Stimulated activated naive CD4-positive, alpha-beta T cell treated with Interleukin-2 at 50 U/mL for 16 hours (primary cell): Measurements from ENCODE around the gene CRTC3.
"Not testable (repeated sequence)": the region's sequence is repeated elsewhere in the genome, so short reads cannot be mapped to it uniquely, and the experiment has no call there.

ENCODE experiments used
- DNase-seq: peaks from one replicate; lab custom pipeline; 2025; lab: John Stamatoyannopoulos, UW

The CRTC3 gene

GRCh38 chr15:90650956-90651689, 121.4 kb downstream of the CRTC3 start:
- DNase-seq = no peak

- DNase-seq = no peak
Observed at GRCh38 chr15:90654233-90655136, 124.8 kb downstream of the CRTC3 start.

GRCh38 chr15:90657520-90658172, 127.9 kb downstream of the CRTC3 start:
- DNase-seq = peak; percentile 54

DNA sequence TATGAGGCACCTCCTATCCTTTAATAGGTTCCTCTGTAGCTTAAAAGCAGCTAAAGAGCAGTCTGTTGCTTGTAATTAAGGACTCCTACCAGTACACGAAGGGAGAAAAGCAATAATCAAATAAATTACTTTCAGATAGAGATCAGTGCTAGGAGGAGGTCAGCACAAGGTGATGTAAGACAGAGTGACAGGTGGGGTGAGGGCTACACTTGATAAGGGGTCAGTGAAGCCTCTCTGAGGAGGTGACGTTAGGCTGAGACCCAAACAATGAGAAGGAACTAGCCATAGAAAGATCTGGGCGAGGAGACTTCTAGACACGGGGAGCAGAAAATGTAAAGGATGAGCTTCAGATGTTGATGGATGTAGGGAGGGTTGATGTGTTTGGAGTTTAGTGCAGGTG, 129.8 kb downstream of the CRTC3 start:
- no peak for DNase-seq

- DNase-seq = peak; percentile 81
Observed at GRCh38 chr15:90660195-90660998, 130.7 kb downstream of the CRTC3 start.

DNA sequence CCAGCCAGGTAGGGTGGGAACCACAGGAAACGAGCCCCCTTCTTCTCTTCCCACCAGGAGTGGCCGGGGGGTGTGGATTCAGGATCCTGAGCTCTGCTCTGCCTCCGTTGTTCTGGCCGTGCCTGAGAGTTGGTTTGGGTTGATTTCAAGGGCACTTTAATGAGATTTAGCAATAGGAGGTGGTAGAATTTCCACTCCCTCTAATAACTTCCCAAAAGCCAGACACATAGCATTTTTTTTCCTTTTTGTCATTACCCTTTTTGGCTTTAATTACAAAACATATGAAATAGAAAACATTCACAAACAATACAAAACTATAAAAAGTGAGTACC, 131.2 kb downstream of the CRTC3 start:
- DNase-seq = not testable (repeated sequence)

GRCh38 chr15:90664081-90664461, 134.3 kb downstream of the CRTC3 start:
- DNase-seq = not testable (repeated sequence)

DNA sequence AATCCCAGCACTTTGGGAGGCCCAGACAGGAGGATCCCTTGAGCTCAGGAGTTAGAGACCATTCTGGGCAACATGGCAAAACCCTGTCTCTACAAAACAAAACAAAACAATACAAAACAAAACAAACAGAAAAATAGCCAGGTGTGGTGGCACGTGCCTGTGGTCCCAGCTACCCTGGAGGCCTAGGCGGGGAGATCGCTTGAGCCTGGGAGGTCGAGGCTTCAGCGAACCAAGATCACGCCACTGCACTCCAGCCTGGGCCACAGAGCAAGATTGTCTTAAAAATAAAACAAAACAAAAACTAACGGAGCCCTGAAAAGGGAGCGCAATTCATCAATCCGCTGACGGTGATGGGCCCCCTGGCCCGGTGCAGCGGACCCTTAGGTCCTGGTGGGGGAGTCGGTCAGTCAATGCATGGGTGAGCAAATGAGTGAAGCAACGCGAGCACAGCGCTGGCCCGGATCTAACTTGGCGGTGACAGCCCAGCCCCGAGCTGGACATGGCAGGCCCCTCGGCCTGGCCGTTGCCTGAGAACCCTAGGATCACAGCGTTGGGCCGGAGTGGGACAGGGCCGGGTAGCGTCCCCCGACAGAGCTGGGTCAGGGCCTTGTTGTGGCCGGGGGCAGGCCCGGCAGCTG, 135.0 kb downstream of the CRTC3 start:
- DNase-seq = no peak

- peak; percentile 23 for DNase-seq
Observed at GRCh38 chr15:90665288-90666134, 135.8 kb downstream of the CRTC3 start.

DNA sequence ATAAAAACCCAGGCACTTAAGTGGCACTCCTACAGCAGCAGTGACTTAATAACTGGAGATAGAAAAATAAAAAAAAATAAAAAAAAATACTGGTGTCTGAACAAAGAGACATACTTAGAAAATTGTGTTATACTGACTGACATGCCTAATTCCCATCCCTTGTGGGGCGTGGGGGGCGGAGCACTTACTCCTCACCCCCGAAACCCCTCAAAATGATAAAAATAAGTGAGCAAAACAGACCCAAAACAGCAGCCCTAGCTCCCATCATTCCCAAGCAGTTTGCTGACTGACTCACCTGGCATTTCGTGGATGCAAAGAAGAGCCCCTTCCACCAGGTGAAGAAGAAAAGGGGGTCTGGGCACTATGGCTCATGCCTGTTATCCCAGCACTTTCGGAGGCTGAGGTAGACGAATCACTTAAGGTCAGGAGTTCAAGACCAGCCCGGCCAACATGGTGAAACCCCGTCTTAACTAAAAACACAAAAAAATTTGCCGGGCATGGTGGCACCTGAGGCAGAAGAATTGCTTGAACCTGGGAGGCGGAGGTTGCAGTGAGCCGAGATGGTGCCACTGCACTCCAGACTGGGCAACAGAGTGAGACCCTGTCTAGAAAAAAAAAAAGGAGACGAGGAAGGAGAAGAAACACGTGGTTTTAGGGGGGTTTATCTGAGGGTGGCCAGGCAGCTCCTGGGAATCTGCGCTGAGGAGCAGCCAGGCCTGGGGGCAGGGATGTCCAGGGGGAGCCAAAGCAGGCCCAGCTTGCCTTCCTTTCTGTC, 136.6 kb downstream of the CRTC3 start:
- no peak for DNase-seq

DNA sequence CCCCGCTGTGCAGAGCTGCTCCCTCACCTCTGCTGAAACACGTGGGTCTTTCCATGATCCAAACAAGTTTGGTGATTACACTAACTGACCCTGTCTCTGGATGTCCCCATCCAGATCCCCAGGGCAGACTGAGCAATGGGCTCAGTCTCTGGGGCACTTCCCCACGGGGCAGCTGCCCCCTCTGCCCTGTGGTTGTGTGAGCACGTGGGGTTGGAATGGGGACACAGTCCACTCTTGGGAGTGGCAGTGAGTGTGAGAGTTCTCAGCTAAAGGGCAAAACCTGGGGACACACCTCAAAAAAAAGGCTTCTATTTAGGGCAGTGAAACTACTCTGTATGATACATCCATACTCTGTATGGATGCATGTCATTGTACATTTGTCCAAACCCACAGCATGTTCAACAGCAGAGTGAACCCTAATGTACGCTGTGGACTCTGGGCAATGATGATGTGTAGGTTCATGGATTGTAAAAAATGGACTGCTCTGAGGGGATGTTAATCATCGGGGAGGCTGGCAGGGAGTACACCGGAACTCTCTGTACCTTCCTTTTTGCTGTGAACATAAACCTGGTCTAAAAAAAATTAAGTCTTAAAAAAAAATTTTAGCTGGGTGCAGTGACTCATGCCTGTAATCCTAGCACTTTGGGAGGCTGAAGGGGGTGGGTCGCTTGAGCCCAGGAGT, 137.5 kb downstream of the CRTC3 start:
- DNase-seq = no peak

- not testable (repeated sequence) for DNase-seq
Observed at GRCh38 chr15:90667755-90668345, 138.1 kb downstream of the CRTC3 start.

DNA sequence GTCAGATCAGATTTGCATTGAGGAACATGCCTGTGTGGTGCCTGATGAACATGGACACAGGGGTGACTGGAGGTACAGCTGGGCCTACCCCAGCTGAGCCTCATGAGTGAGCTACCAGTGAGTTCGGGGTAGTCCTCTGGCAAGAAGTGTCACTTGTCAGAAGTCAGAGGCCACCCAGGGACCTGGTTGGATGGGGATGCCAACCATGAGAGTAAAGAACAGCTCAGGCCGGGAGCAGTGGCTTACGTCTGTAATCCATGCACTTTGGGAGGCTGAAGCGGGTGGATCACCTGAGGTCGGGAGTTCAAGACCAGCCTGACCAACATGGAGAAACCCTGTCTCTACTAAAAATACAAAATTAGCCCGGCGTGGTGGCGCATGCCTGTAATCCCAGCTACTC, 140.9 kb downstream of the CRTC3 start:
- DNase-seq = not testable (repeated sequence)

- DNase-seq = no peak
Observed at GRCh38 chr15:90671216-90671615, 141.5 kb downstream of the CRTC3 start.

GRCh38 chr15:90673357-90673756, 143.6 kb downstream of the CRTC3 start:
- not testable (repeated sequence) for DNase-seq

- DNase-seq = no peak
Observed at GRCh38 chr15:90674476-90674875, 144.8 kb downstream of the CRTC3 start.

GRCh38 chr15:90675464-90675863, 145.7 kb downstream of the CRTC3 start:
- DNase-seq = no peak
